Adrenal gland (tissue), 12 donors: ENCODE measurements around the gene TBC1D3I. TPM values are rescaled to one million over a fixed set of nuclear protein-coding genes. Genes with fewer than 3 reads are reported as not detected.
"Not testable (repeated sequence)": the region's sequence is repeated elsewhere in the genome, so short reads cannot be mapped to it uniquely, and the experiment has no call there.

ENCODE experiments used
- DNase-seq, 7 donors: peaks; one replicate each; pipeline ENCODE4 v3.0.0-alpha.2; 2019 to 2020
- H3K27ac ChIP-seq, 5 donors: fragments of 200-600 bp; sonication (generic) in 4 of 5; 1 replicate in 3 of 5; 2 replicates in 2 of 5; pipeline versions ENCODE4 v1.5.1 to v1.8.0; 2016 to 2020; ENCODE audit warnings: mild to moderate bottlenecking in 1 of 5
- H3K27me3 ChIP-seq: fragments of 200-600 bp; 2 replicates; pipeline ENCODE4 v1.8.0; 2021
- H3K36me3 ChIP-seq, 2 donors: fragments of 200-600 bp; replicated peaks in 1 of 2; 1 replicate in 1 of 2; 2 replicates in 1 of 2; pipeline versions ENCODE4 v1.5.1 to v1.8.0; 2018 to 2022
- H3K4me1 ChIP-seq, 2 donors: fragments of 200-600 bp; replicated peaks in 1 of 2; 1 replicate in 1 of 2; 2 replicates in 1 of 2; pipeline versions ENCODE4 v1.5.1 to v1.8.0; 2018 to 2021
- H3K4me3 ChIP-seq, 4 donors: fragments of 200-600 bp; sonication (generic) in 3 of 4; one replicate each; pipeline ENCODE4 v1.5.1; 2016 to 2018
- H3K9me3 ChIP-seq, 3 donors: fragments of 200-600 bp; sonication (generic) in 1 of 3; replicated peaks in 1 of 3; 1 replicate in 2 of 3; 2 replicates in 1 of 3; pipeline versions ENCODE4 v1.5.1 to v1.8.0; 2016 to 2021
- CTCF ChIP-seq, 6 experiments: fragments of 450-650 bp in 4 of 6; fragments of 200-600 bp in 2 of 6; sonication (generic) in 1 of 6; IDR thresholded peaks; 1 replicate in 5 of 6; 2 replicates in 1 of 6; pipeline versions ENCODE4 v1.5.1 to v1.8.0; 2016 to 2021; ENCODE audit warnings: antibody characterized with exemption in 6 of 6, mild to moderate bottlenecking in 2 of 6, moderate library complexity in 1 of 6
- POLR2A ChIP-seq, 2 donors: fragments of 450-650 bp; IDR thresholded peaks; one replicate each; pipeline ENCODE4 v1.6.1; 2017; ENCODE audit warnings: antibody characterized with exemption in 2 of 2, mild to moderate bottlenecking in 2 of 2, moderate library complexity in 1 of 2
- WGBS, 4 donors: extraction: QIAGEN DNeasy Blood & Tissue Kit in 2 of 4; methylation state at CpG; one replicate each; pipeline versions ENCODE4 v1.1.5 to v1.1.7; 2013 to 2017; 5-methylcytosine and 5-hydroxymethylcytosine counted together
- intact Hi-C, 2 donors: fragments of 100-400 bp; cut with DNase I; formaldehyde crosslinking; loops; one replicate each; pipeline versions ENCODE4 v1.14.1 to v1.15.0; 2022 to 2023
- polyA plus RNA-seq, 3 donors: library from polyadenylated mRNA; stranded (reverse); fragments of 200-250 nt in 2 of 3; fragments of 350-450 nt in 1 of 3; fragmentation: Illumina TruSeq in 1 of 3; extraction: RNeasy Lipid Tissue Mini Kit (QIAGEN cat#74804) in 1 of 3; gene quantifications; one replicate each; pipeline ENCODE4 v1.2.3, GENCODE V29; 2013 to 2014
- total RNA-seq, 9 donors: library from RNA; depleted of rRNA in 4 of 9; stranded (reverse); fragments of >200 nt in 4 of 9; fragments of 120-200 nt in 1 of 9; fragmentation: NEBNext Ultra II Directional in 1 of 9; extraction: Animal tissue kit (Norgen Biotek cat#: 25700) in 1 of 9; gene quantifications; one replicate each; pipeline versions ENCODE4 v1.1.0 to v1.2.4, GENCODE V29; 2013 to 2023
- donor health status: healthy with polysubstance abuse.
- donor health status: Bipolar disorder and iron deficiency.
- donor health status: DM: yes; HTN: yes; CAD: no.
- donor health status: DM: no; HTN: no; CAD: no.
- donor health status: DM: no; HTN: no; CAD: no.
- donor health status: DM: yes; HTN: yes; CAD: no.

TBC1D3I gene
- total and polyA plus RNA-seq, 12 donors = 0.18 to 2.4 (median 0.89) TPM; not detected in 7

DNA sequence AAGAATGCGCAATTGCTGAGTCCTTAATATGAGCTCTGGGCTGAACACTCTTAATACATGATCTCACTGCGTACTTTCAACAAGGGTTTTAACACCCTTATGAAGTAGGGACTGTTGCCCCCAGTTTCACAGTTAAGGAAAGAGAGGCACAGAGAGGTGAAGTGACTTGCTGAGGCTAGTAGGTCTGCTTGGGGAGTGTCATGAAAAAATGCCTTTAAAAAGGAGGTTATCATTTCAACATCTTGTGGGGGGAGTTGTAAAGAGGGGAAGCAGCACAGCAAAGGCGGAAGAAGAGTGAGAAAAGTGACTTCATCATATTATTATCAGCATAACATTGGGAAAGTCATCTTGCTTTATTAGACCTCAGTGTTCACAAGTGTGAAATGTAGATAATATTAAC lies 51.4 kb downstream of the TBC1D3I start:
- H3K27me3 ChIP-seq = no peaks in the 10 kb centered on the region
- no peaks in the 10 kb centered on the region for H3K4me1 ChIP-seq
- no peaks in the 10 kb centered on the region for H3K36me3 ChIP-seq
- no peak overlapping the region for H3K4me3 ChIP-seq
- H3K27ac ChIP-seq = no peak overlapping the region
- 77 to 81% (median 79%) methylated on average over 3 of the region's 3 CpGs for WGBS, 4 donors
- no peak for DNase-seq
- no peaks in the 10 kb centered on the region for H3K9me3 ChIP-seq
- intact Hi-C loops = no loop called here
- no peak for TF ChIP-seq CTCF (IDR thresholded peaks at IDR 0.05)
- no peak for TF ChIP-seq POLR2A (IDR thresholded peaks at IDR 0.05)

- H3K4me3 ChIP-seq = no peak overlapping the region
- H3K36me3 ChIP-seq = no peaks in the 10 kb centered on the region
- H3K27ac ChIP-seq = no peak overlapping the region
- intact Hi-C loops = no loop called here
- TF ChIP-seq CTCF (IDR thresholded peaks at IDR 0.05) (no peak), POLR2A (IDR thresholded peaks at IDR 0.05) (no peak)
- H3K27me3 ChIP-seq = no peaks in the 10 kb centered on the region
- no peak for DNase-seq
- H3K4me1 ChIP-seq = no peaks in the 10 kb centered on the region
- 34 to 82% (median 55%) methylated on average over 2 to 4 of the region's 4 CpGs for WGBS, 4 donors
- H3K9me3 ChIP-seq = no peaks in the 10 kb centered on the region
Observed at GRCh38 chr17:36212272-36212605, 52.1 kb downstream of the TBC1D3I start.

DNA sequence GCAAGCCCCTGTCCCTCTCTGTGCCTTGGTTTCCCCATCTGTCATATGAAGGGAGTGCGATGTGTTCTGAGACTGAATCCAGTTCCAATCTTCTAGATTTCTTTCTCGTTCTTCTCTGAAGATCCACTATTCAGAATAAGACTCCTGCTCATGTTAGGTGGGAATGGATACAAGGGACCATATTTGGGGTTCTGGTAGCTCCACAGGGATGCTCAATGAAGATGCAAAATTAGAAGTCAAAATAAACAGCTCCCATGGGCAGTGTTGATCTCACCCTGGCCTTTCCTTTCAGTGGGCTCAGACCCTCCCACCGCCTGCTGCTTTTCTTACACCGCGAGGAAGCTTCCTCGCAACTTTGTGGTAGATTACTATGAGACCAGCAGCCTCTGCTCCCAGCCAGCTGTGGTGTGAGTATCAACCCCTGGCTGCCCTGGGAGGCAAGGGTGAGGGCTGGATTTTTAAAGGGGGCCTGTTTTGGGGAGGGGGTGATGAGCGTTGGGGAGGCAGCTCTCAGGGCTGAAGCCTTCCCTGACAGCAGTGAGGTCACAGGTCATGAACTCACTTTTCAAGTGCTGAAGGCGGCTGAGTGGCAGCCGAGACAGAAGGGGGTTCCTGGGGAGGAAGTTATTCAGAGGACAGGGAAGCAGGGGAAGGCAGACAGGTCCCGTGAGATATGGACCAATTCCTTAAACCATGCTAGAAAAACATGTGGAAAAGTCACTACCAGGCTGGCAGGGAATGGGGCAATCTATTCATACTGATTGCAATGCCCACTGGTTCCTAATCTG lies 52.7 kb downstream of the TBC1D3I start:
- H3K9me3 ChIP-seq, H3K4me3 ChIP-seq, DNase-seq, H3K4me1 ChIP-seq, H3K36me3 ChIP-seq, H3K27me3 ChIP-seq, intact Hi-C loops, H3K27ac ChIP-seq: not testable (repeated sequence)
- WGBS, 4 donors = 53 to 73% (median 57%) methylated on average over 6 to 10 of the region's 10 CpGs

- H3K27ac ChIP-seq, intact Hi-C loops, DNase-seq, H3K4me1 ChIP-seq, H3K36me3 ChIP-seq, H3K4me3 ChIP-seq, H3K9me3 ChIP-seq, H3K27me3 ChIP-seq: not testable (repeated sequence)
- 65 to 81% (median 74%) methylated on average over 6 to 7 of the region's 7 CpGs for WGBS, 4 donors
Observed at GRCh38 chr17:36210439-36211211, 53.7 kb downstream of the TBC1D3I start, which contains the start of gene CCL4L2. CCL4L2 (plus strand) TSS chr17:36211063.

GRCh38 chr17:36209575-36209974 lies 54.8 kb downstream of the TBC1D3I start:
- no peaks in the 10 kb centered on the region for H3K36me3 ChIP-seq
- no peaks in the 10 kb centered on the region for H3K4me1 ChIP-seq
- no peaks in the 10 kb centered on the region for H3K27me3 ChIP-seq
- H3K27ac ChIP-seq = no peak overlapping the region
- H3K4me3 ChIP-seq = no peak overlapping the region
- no peak for DNase-seq
- intact Hi-C loops = no loop called here
- no peaks in the 10 kb centered on the region for H3K9me3 ChIP-seq
- no peak for TF ChIP-seq POLR2A (IDR thresholded peaks at IDR 0.05)
- TF ChIP-seq CTCF (IDR thresholded peaks at IDR 0.05) = no peak

GRCh38 chr17:36207383-36207782 lies 57.0 kb downstream of the TBC1D3I start:
- H3K4me1 ChIP-seq, H3K4me3 ChIP-seq, intact Hi-C loops, H3K27ac ChIP-seq, DNase-seq, H3K9me3 ChIP-seq, H3K36me3 ChIP-seq, H3K27me3 ChIP-seq: not testable (repeated sequence)
- 65 to 74% (median 69%) methylated on average over 5 to 6 of the region's 6 CpGs for WGBS, 4 donors

GRCh38 chr17:36206486-36206821 lies 57.9 kb downstream of the TBC1D3I start:
- H3K4me3 ChIP-seq, H3K9me3 ChIP-seq, H3K36me3 ChIP-seq, DNase-seq, H3K27ac ChIP-seq, H3K4me1 ChIP-seq, H3K27me3 ChIP-seq, intact Hi-C loops: not testable (repeated sequence)
- 50 to 68% (median 54%) methylated on average over 1 of the region's 1 CpG for WGBS, 4 donors
